SKM-1 treated with dmso at 0.1 percent for 144 hours (cell line): ENCODE results near the gene ADGRV1.

Source experiments
- DNase-seq: peaks from one replicate; lab custom pipeline; 2025; ENCODE audit not compliant: unreplicated experiment; lab: John Stamatoyannopoulos, UW

ADGRV1 gene, protein sequence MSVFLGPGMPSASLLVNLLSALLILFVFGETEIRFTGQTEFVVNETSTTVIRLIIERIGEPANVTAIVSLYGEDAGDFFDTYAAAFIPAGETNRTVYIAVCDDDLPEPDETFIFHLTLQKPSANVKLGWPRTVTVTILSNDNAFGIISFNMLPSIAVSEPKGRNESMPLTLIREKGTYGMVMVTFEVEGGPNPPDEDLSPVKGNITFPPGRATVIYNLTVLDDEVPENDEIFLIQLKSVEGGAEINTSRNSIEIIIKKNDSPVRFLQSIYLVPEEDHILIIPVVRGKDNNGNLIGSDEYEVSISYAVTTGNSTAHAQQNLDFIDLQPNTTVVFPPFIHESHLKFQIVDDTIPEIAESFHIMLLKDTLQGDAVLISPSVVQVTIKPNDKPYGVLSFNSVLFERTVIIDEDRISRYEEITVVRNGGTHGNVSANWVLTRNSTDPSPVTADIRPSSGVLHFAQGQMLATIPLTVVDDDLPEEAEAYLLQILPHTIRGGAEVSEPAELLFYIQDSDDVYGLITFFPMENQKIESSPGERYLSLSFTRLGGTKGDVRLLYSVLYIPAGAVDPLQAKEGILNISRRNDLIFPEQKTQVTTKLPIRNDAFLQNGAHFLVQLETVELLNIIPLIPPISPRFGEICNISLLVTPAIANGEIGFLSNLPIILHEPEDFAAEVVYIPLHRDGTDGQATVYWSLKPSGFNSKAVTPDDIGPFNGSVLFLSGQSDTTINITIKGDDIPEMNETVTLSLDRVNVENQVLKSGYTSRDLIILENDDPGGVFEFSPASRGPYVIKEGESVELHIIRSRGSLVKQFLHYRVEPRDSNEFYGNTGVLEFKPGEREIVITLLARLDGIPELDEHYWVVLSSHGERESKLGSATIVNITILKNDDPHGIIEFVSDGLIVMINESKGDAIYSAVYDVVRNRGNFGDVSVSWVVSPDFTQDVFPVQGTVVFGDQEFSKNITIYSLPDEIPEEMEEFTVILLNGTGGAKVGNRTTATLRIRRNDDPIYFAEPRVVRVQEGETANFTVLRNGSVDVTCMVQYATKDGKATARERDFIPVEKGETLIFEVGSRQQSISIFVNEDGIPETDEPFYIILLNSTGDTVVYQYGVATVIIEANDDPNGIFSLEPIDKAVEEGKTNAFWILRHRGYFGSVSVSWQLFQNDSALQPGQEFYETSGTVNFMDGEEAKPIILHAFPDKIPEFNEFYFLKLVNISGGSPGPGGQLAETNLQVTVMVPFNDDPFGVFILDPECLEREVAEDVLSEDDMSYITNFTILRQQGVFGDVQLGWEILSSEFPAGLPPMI (N-terminal part only)

GRCh38 chr5:90558344-90559192 is at the start of gene ADGRV1:
Gene ADGRV1, plus strand, starts transcription at chr5:90558797. Its CDS starts 99 bp downstream, at chr5:90558896.
- DNase-seq = no peak

GRCh38 chr5:90510438-90510837 is 48.2 kb upstream of the ADGRV1 start:
- DNase-seq = no peak

GRCh38 chr5:90514520-90514919 is 44.1 kb upstream of the ADGRV1 start:
- DNase-seq = no peak

- no peak for DNase-seq
These were observed 39.9 kb upstream of the ADGRV1 start for GRCh38 chr5:90518661-90519060.

DNA sequence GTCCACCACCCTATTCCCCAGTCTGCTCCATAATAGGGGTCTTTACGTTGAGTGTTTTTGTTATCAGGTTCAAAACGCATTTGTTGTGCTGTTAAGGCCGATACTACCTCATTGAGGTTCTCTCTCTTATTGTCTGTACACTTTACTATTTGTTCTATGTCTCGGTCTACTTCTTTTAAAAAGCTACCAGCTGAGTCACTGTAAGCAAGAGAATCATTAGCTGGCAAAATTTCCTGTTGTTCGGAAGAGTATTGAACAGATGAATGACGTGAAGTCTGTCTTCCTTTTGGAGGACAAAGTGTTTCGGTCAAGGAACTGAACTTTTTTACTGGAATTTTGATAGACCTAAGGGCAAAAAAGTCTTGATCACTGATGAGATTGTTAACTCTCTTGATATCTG is 39.5 kb upstream of the ADGRV1 start:
- no peak for DNase-seq

GRCh38 chr5:90528601-90529193 is 29.9 kb upstream of the ADGRV1 start:
- no peak for DNase-seq

- peak; percentile 87 for DNase-seq
These were observed 29.2 kb upstream of the ADGRV1 start, which contains the start of gene LYSMD3 for GRCh38 chr5:90529194-90529938. Gene LYSMD3, minus strand, starts transcription at chr5:90529584. Its CDS starts 4,295 bp downstream, at chr5:90525289.

DNA sequence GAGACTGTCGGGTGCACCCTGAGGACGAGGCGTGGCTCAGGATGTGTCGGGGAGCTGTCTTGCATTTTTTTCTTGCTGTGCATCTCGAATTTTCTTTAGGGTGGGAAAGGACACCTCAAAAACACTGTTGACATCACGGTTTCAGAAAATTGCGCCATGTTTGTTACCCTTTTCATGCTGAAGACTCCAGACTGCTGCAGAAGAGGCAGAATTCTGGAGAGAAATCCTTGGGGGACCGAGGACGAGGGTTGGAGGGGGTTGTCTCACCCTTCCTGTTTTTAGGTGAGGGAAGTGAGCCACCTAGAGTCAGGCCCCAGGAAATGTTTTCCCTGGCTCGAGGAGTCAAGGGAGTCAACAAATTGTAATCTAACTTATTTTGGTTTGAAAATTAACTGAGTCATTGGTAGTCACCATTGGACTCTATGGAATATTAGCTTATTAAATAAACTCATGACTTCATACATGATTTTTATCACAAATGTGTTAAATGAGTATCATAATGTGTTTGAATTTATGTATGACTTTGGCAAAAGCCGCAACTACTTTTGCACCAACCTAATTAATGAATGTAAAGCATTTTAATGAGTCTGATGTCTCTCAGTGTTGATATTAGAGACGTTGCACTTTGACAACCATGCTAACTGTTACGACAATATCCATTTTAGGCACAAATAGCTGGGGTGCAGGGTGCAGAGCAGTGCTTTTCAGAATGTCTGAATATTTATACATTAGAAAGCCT is 28.5 kb upstream of the ADGRV1 start:
- peak; percentile 71 for DNase-seq

- no peak for DNase-seq
These were observed 27.7 kb upstream of the ADGRV1 start for GRCh38 chr5:90530736-90531487.

DNA sequence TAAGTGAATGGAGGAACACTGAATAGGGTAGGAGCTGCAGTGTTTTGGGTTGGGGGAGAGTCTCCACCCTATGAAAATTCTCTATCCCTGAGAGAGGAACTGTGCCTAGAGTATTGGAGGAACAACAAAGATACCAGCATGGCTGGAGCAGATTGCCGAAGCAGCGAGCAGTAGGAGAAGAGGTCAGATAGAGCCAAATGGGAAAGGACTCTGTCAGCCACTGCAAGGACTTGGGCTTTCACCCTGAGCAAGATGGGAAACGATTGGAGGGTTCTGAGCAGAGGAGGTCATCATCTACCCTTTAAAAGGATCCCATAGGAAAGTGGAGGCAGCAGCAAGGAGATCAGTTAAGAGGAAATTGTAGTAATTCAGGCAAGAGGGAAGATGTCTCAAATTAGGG is 24.8 kb upstream of the ADGRV1 start:
- no peak for DNase-seq

DNA sequence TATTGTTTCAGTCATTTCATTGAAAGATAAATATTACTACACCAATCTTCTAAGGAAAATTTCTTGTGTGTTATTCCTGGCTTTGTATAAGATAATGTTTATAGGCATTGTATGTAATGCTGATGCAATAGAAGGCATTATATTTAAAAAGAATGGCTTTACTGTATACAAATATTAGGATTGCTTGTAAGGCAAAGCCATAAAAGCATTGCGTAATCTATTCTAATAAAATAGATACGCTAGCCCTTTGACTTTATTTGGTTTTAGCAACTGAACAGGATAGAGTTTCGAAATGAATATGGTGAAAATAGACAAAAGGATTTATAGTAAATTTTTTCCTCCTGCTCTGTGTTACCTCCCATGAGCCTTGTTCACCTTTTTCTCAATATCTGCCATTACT is 23.7 kb upstream of the ADGRV1 start:
- DNase-seq = no peak

DNA sequence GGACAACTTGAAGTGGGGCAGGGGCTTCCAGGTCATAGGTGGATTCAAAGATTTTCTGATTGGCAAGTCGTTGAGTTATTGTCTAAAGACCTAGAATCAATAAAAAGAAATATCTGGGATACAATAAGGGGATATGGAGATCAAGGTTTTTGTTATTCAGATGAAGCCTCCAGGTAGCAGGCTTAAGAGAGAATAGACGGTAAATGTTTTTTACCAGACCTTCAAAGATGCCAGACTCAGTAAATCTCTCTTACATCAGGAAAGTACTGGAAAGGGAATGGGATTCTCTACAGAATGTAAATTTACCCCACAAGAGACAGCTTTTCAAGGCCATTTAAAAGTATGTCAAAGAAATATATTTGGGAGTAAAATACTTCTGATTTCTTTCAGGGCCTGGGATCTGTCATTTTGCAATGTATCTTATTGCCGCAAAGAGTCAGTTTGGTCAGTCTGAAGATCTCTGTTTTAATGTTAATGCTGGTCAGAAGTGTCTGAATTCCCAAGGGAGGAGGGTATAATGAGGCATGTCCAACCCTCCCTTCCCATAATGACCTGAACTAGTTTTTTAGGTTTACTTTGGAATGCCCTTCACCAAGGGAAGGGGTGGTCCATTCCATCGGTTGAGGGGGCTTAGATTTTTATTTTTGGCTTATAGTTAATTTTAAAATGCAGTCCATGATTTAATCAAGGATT is 15.6 kb upstream of the ADGRV1 start:
- DNase-seq = no peak

- DNase-seq = no peak
These were observed 13.1 kb upstream of the ADGRV1 start for GRCh38 chr5:90545511-90545910.

- no peak for DNase-seq
These were observed 12.3 kb upstream of the ADGRV1 start for GRCh38 chr5:90546216-90546837.

- no peak for DNase-seq
These were observed 11.5 kb upstream of the ADGRV1 start for GRCh38 chr5:90547072-90547536.

DNA sequence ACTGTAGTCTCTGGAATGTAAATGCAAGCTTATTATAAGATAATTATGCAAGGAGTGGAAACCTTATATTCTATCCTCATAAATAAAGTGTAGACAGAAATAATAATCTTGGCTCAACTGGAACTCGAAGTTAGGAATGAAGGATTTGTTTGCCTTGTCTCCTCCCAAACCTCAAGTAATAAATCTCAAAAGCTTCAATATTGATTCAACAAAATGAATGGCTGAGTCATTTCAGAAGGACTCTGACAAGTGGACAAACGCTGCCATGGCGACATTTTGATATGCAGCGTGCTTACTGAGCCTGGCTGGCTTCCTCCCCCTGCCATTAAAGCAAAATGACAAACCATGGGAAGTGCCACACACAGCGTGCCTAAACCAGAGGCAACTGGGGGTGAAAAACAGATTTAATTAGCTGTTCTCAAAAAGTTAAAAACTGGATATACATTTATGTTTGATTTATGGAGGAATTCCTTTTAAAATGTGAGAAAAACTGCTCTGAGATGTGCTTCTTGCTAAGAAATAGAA is 10.5 kb upstream of the ADGRV1 start:
- DNase-seq = no peak
